Measurements from ENCODE around the gene TRIM50.
A peak's percentile ranks its signal among the peaks of the same experiment; 100 is the strongest.
"Not testable (repeated sequence)": the region's sequence is repeated elsewhere in the genome, so short reads cannot be mapped to it uniquely, and the experiment has no call there.

TRIM50 gene

GRCh38 chr7:73307436-73307835 lies 20.4 kb downstream of the TRIM50 start:
- Histone ChIP-seq H3K27ac (no peak overlapping the region), H3K4me3 (peak overlapping the region; percentile 92)
- no peak for TF ChIP-seq CTCF (IDR thresholded peaks at IDR 0.05)
- no peak for DNase-seq (ENCODE audit: low spot score)

GRCh38 chr7:73304612-73305387 lies 23.1 kb downstream of the TRIM50 start:
- not testable (repeated sequence) for H3K27ac ChIP-seq; DNase-seq (ENCODE audit: low spot score); H3K4me3 ChIP-seq

- TF ChIP-seq CTCF (IDR thresholded peaks at IDR 0.05), result no peak
- no peak overlapping the region for H3K27ac ChIP-seq
- no peak for DNase-seq (ENCODE audit: low spot score)
- no peak overlapping the region for H3K4me3 ChIP-seq
Observed at GRCh38 chr7:73304071-73304470, 23.8 kb downstream of the TRIM50 start.

DNA sequence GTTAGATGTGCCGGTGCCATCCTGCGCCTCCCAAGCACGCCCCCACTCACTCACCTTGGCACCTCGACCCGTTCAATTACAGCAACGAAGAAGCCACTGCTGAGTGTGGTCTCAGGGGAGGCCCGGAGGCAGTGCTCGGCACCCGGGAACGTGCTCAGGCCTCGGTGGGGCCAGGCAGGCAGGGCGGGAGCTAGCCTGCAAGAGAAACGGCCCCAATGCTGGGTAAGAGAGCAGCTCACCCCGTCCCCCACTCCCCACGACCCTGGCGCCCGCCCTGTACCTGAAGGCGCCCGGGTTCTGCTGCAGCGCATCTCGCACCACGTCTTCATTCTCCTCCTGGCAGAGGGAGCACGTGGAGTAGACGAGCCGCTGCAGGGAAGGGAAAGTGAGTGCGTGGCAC lies 24.3 kb downstream of the TRIM50 start:
- TF ChIP-seq CTCF (IDR thresholded peaks at IDR 0.05), result no peak

DNA sequence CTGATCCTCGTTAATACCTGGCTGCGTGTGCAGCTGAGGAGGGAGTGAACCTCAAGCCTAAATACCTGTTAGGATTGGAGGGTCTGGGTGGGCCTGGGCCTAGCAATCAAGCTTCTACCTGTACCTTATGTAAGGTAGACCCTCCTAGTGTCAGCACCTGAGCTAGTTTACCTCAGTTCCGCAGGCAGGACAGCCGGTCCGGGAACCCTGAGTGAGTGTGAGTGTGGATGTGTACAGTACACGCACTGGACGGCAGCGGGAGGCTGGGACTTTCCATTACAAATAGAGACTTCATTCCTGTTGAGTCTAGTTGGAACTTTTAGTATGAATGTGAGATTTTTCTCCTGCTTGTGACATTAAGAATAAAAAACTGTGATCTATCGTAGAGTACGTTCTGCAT lies 25.0 kb downstream of the TRIM50 start:
- not testable (repeated sequence) for H3K4me3 ChIP-seq; DNase-seq (ENCODE audit: low spot score); H3K27ac ChIP-seq

More for the DNA sequence above, 24.3 kb downstream of the TRIM50 start:
- no peak overlapping the region for H3K4me3 ChIP-seq
- H3K27ac ChIP-seq, result no peak overlapping the region
- DNase-seq (ENCODE audit: low spot score), result no peak

GRCh38 chr7:73301108-73301507 lies 26.8 kb downstream of the TRIM50 start:
- DNase-seq (ENCODE audit: low spot score), result not testable (repeated sequence)

GRCh38 chr7:73299812-73300211 lies 28.1 kb downstream of the TRIM50 start:
- DNase-seq (ENCODE audit: low spot score); H3K27ac ChIP-seq; H3K4me3 ChIP-seq: not testable (repeated sequence)

More at GRCh38 chr7:73301108-73301507, 26.8 kb downstream of the TRIM50 start:
- H3K4me3 ChIP-seq, H3K27ac ChIP-seq: not testable (repeated sequence)

DNA sequence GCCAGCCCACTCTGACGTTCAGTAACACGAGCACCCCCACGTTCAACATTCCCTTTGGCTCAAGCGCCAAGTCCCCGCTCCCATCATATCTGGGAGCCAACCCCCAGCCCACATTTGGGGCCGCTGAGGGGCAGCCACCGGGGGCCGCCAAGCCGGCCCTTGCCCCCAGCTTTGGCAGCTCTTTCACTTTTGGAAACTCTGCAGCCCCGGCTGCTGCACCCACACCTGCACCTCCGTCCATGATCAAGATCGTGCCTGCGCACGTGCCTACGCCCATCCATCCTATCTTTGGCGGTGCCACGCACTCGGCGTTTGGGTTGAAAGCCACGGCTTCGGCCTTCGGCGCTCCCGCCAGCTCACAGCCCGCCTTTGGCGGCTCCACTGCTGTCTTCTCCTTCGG lies 30.2 kb downstream of the TRIM50 start:
- DNase-seq (ENCODE audit: low spot score); H3K27ac ChIP-seq; H3K4me3 ChIP-seq: not testable (repeated sequence)

DNA sequence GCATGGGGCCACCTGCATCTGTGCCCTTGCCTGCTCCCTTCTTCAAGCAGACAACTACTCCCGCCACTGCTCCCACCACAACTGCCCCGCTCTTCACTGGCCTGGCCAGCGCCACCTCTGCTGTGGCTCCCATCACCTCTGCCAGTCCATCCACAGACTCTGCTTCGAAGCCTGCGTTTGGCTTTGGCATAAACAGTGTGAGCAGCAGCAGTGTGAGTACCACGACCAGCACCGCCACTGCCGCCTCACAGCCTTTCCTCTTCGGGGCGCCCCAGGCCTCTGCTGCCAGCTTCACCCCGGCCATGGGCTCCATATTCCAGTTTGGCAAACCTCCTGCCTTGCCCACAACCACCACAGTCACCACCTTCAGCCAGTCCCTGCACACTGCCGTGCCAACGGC lies 30.6 kb downstream of the TRIM50 start:
- DNase-seq (ENCODE audit: low spot score); H3K4me3 ChIP-seq; H3K27ac ChIP-seq: not testable (repeated sequence)

DNA sequence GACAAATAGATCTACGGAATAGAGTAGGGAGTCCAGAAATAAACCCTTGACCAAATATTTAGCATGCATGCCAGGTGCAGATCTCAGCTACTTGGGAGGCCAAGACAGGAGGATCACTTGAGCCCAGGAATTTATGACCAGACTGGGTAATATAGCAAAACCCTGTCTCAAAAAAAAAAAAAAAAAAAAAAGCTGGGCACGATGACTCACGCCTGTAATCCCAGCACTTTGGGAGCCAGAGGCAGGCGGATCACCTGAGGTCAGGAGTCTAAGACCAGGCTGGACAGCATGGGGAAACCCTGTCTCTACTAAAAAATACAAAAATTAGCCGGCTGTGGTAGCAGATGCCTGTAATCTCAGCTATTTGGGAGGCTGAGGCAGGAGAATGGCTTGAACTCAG lies 50.7 kb downstream of the TRIM50 start:
- not testable (repeated sequence) for H3K4me3 ChIP-seq; DNase-seq (ENCODE audit: low spot score); H3K27ac ChIP-seq

DNA sequence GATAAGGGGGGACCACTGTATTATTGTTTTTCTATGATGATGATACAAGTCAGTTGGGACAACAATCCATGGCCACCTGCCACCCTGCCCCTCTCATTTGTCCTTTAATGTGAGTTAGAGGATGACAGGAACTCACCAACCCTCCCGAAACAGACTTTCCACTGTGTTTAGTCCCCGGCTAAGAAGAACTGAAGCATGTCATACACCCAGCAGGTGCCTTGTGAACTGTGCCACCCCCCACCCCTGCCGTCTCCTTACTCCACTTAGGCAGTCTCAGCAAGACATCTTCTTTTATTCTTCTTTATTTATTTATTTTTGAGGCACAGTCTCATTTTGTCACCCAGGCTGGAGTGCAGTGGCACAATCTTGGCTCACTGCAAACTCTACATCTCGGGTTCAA lies 60.1 kb downstream of the TRIM50 start:
- not testable (repeated sequence) for H3K27ac ChIP-seq; DNase-seq (ENCODE audit: low spot score); H3K4me3 ChIP-seq

- H3K27ac ChIP-seq; DNase-seq (ENCODE audit: low spot score); H3K4me3 ChIP-seq: not testable (repeated sequence)
Observed at GRCh38 chr7:73266719-73267368, 61.0 kb downstream of the TRIM50 start.

Data from coronary artery (tissue), 2 donors.